NCI-H187 (cell line): Measurements from ENCODE around the gene CLDN9.
"Not testable (repeated sequence)": the region's sequence is repeated elsewhere in the genome, so short reads cannot be mapped to it uniquely, and the experiment has no call there.

Experiments
- DNase-seq, 2 experiments: peaks; one replicate each; lab custom pipeline; 2025; lab: John Stamatoyannopoulos, UW

Gene CLDN9

DNA sequence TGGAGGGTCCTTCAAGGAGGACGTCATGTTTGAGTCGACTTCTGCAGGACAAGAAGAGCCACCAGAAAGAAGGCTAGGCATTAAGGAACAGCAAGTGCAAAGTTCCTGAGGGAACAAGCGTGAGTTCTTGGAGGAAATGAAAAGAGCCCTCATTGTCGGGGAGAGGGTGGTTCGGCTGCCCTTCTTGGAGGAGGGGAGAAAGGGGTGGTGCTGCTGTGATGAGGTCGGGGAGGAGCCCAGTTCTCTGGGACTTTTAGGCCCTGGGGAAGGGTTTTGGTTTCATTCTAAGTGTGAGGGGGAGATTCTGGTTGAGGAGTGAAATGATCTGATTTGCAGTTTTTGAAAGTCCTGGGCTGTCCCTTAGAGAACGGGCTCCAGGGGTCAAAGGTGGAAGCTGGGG lies 19.9 kb downstream of the CLDN9 start:
- no peak for DNase-seq

DNA sequence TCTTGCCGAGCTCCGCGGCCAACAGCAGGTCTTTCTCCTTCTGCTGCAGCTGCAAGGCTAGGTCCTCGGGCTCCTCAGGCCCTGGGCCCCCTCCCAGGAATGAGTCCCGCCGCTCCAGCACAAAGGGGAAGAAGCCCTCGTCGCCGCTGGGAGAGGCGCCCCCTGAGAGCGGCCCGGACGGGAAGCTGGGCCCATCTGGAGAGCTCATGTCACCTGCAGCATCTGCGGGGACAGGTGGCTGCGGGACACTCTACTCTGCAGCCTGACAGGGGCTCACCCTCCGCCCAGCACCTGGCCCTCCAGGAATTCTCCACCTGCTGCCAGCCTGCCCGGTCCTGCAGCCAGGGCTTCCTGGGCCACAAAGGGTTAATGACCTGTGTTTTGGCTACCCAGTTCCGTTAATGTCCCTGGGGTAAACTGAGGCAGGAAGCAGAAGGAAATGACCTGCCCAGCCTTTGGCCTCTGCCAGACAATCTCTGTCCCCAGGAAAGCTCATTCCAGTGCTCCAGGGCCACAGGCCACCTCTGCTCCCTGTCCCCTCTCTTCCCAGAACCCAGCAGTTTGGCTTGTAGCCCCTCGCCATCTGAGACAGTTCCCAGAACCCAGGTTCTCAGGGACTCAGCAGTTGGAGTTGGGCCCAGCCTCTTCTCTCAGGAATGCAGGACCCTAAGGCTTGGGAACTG lies 22.7 kb downstream of the CLDN9 start:
- DNase-seq: no peak

DNA sequence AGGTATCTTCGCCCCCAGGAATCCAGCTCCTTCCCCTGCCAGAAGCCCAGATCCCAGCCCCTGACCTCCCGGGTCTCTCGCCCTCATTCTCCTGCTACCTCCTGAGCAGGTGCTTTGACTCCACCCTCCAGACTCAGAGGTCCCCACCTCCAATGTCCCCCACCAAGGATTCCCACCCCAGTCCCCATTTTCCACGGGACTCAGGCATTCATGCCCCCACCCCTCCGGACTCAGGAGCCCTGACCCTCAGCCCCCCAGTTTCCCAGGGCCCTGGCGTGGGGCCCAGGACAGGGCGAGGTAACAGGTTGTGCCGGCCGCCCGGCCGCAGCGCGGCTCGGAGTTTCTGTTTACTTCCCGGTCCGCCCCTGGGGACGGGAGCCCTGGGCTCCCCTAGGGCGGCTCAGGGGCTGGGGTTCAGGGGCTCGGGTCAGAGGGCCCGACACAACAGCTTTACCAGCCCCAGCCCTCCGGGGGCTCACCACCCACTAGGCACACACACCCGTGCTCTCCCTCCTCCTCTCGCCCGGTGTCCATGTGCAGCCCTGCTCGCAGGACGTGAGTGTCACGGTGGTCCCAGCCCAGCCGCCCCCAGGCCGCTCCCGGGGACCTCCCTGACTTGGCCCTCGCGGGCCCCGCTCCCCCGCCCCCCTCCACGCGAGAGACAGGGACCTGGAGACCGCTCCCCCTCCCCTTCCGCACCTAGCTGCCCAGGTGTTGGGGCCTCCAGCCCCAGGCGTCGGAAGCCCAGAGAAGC lies 23.4 kb downstream of the CLDN9 start:
- DNase-seq: no peak

DNA sequence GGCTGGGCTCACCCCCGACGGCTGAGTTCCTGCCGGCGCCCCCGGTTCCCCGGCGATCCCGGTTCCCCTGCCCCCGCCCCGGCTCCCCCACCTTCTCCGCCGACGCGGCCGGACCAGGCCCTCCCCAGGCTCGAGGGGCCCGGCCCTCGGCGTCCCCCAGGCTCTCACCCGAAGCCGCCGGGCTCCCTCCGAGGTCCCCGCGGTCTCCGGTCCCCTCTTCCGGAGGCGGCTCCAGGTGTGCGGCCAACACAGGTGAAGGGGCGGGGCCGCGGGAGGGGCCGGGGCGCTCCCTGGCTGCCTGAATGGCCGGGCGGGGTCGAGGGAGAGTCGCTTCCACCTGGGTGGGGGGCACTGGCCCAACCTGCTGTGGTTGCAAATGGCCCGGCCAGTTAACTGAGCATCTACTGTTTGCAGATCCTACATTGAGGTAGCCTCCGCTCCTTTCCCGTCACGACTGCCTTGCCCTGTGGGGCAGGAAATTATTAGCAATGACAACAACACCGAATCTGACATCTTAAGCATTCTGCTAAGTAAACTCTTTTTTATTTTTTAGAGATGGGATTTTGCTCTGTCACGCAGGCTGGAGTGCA lies 24.1 kb downstream of the CLDN9 start, which contains the start of gene BICDL2:
TSS of gene BICDL2 (minus strand) at position 219 of the 590 bp plus-strand sequence. CDS start 1,448 bp downstream, outside the sequence.
- DNase-seq: no peak

DNA sequence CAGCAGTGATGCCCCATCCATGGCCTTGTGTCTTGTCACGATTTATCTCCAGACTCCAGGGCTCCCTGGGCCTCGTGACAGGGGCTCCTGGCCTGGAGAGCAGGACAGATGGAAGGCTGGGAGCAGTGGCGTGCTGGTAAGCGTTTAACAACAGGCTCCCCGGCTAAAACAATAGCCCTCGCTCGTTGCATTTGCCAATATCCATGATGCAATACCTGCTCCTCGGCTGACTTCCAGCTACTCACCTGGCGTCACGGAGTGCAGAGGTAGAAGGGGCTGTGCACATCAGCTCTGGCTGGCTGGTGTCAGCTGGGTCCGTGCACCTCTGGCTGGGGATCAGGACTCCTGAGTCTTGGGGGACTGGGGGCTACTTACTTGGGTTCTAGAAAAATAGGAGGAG lies 25.5 kb downstream of the CLDN9 start:
- DNase-seq: no peak

DNA sequence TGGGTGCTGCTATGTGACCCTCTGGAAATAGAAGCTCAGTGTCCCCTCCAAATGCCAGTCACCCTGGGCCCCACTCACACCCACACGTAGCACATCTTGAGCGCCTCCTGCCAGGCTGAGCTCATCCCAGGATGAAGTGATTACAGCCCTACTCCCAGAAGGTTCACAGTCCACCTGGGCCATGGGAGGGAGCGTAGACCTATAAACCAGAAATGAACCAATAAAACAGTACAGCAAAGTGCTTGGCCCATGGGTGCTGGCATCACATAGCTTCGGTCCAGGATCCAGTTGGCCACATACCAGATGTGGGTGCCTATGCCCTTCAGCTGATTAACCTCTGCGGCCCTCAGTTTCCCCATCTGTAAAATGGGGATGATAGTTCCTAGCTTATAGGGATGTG lies 26.2 kb downstream of the CLDN9 start:
- no peak for DNase-seq

DNA sequence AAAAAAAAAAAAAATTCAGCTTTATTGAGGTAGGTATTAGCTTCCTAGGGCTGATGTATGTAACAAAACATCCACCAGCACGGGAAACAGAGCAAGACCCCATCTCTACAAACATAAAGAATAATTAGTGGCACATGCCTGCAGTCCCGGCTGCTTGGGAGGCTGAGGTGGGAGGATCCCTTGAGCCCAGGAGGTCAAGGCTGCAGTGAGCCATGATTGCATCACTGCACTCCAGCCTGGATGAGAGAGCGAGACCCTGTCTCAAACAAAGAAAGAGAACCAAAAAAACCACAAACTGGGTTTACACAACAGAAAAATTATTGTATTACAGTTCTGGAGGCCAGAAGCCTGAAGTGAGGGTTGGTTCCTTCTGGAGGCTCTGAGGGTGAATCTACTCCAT lies 29.7 kb downstream of the CLDN9 start:
- no peak for DNase-seq

DNA sequence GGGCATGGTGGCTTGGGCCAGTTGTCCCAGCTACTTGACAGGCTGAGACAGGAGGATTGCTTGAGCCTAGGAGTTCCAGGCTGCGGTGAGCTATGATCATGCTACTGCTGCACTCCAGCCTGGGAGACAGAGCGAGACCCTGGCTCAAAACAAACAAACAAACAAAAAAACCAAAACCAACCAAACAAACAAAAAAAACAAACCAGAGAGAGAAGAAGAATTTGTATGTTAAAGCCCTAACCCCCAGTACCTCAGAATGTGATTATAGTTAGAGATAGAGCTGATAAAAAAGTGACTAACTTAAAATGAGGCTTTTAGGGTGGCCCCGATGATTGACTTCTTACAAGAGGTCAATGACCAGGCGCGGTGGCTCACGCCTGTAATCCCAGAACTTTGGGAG lies 32.0 kb downstream of the CLDN9 start:
- DNase-seq: no peak

DNA sequence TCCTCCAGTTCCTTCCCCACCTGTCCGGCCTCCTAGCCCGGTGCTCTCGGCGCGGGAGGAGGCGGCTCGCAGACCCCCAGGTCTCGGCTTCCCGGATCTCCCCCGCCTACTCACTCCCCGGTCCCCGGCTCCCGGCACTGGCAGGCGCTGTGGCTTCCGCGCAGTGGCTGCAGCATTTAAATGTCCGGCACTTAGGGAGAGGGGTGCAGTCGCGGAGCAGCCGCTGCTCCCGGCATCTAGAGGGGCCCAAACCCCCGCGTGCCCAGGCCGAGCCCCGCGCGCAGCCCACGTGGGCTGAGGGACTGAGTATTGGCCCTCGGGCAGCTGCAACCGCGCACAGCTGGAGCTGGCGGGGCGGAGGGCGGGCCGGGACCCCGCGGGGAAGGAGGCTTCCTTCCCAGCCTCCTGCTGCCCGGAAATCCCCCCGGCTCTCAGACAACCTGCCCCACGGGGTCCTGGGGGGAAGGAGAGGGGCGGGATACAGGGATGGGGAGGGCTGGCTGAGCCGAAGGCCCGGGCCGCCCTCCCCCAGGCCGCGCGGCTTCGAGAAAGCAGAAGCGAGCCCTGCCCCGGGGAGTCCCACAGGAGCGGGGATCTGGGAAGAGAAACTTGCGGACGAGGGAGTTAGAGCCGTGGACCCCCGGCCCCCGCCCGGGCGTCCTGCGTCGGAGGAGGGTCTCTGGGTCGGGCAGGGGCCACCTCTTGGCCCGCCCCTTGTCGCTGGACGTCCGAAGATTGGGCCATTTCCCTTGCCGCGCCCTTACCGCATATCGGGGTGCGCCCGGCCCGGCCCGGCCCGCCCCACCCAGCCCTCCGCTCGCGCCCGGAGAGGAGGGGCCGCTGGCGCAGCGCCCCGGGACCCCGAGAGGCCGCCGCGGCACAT lies 33.3 kb downstream of the CLDN9 start, which contains the start of gene MMP25:
TSS of gene MMP25 (plus strand) at position 804 of the 883 bp plus-strand sequence. CDS start 357 bp downstream, outside the sequence.
- no peak for DNase-seq

DNA sequence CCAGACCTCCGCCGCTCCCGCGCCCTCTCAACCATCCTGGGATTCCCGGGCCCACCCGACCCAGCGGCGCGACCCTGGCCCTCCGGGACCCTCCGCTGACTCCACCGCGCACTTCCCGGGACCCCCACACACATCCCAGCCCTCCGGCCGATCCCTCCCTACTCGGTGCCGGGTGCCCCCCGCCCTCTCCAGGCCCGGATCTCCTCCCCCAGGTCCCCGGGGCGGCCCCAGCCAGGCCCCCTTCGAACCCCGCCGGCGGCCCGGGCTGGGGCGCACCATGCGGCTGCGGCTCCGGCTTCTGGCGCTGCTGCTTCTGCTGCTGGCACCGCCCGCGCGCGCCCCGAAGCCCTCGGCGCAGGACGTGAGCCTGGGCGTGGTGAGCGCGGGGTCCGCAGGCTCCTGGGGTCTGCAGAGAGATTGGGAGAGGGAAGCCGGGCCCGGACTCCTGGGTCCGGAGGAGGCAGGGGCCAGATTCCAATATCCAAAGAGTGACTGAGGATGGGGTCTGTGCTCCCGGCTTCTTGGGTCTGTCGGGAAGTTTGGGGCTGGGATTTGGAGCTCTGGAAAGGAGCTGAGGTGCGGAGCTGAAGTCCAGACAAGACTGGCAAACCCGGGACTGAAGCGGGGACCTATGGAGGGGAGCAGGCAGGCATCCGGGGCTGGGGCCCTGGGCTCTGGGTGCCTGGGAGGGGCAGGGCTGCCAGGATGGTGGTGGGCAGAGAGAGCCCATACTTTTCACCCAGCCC lies 34.1 kb downstream of the CLDN9 start:
- no peak for DNase-seq

DNA sequence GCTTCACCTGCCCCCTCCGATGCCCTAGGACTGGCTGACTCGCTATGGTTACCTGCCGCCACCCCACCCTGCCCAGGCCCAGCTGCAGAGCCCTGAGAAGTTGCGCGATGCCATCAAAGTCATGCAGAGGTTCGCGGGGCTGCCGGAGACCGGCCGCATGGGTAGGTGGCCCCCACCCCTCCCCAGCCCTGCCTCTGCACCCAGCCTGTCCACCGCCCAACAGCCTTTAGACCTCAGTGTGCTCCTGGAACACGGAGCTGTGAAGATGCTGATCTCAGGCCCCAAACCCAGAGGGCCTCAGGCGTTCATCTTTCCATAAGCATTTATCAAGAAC lies 34.6 kb downstream of the CLDN9 start:
- DNase-seq: no peak

DNA sequence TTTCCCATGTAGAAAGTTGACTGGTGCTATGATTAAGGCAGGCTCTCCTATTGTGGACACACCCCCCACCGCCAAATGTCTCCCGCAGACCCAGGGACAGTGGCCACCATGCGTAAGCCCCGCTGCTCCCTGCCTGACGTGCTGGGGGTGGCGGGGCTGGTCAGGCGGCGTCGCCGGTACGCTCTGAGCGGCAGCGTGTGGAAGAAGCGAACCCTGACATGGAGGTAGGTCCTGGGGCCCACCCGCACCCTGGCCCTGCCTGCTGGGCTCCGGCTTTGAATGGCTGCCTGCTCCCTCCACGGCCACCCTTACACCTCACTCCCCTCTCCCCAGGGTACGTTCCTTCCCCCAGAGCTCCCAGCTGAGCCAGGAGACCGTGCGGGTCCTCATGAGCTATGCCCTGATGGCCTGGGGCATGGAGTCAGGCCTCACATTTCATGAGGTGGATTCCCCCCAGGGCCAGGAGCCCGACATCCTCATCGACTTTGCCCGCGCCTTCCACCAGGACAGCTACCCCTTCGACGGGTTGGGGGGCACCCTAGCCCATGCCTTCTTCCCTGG lies 37.3 kb downstream of the CLDN9 start:
- DNase-seq: no peak

DNA sequence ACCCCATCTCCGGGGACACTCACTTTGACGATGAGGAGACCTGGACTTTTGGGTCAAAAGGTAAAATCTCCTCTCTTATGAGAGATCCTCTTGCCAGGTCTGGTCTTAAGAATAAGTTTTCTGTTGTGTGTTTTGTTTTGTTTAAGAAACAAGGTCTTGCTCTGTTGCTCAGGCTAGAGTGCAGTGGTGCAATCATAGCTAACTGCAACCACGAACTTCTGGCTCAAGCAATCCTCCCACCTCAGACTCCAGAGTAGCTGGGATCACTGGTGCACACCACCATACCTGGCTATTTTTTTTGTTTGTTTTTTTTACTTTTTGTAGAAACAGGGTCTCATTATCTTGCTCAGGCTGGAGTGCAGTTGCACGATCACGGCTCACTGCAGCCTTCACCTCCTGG lies 37.8 kb downstream of the CLDN9 start:
- DNase-seq: no peak

DNA sequence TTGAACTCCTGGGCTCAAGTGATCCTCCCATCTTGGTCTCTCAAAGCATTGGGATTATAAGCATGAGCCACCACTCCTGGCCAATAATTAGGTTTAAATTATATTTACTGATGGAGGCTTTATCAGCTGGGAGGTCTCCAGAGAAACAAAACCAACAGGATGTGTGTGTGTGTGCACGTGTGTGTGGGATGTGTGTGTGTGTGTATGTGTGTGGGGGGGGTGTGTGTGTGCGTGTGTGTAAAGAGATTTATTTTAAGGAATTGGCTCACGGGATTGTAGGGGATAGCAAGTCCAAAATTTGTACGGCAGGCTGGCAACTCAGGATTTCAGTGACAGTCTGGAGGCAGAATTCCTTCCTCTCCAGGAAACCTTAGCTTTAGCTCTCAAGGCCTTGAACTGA lies 38.3 kb downstream of the CLDN9 start:
- DNase-seq: no peak

DNA sequence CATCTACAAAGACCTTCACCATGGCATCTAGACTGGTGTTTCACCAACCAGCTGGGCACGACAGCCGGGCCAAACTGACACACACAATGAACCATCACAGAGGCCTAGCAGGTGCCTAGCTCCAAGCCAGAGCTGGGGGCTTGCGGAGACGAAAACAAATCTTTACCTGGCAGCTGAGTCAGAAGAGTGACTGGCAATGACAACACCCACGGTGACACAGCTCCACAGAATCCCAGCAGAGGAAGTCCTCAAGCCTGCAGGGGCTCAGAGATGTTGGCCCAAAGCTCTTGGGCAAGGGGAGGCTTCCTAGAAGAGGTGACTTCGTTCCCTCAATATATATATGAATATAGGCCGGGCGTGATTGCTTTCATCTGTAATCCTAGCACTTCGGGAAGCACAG lies 38.8 kb downstream of the CLDN9 start:
- no peak for DNase-seq

DNA sequence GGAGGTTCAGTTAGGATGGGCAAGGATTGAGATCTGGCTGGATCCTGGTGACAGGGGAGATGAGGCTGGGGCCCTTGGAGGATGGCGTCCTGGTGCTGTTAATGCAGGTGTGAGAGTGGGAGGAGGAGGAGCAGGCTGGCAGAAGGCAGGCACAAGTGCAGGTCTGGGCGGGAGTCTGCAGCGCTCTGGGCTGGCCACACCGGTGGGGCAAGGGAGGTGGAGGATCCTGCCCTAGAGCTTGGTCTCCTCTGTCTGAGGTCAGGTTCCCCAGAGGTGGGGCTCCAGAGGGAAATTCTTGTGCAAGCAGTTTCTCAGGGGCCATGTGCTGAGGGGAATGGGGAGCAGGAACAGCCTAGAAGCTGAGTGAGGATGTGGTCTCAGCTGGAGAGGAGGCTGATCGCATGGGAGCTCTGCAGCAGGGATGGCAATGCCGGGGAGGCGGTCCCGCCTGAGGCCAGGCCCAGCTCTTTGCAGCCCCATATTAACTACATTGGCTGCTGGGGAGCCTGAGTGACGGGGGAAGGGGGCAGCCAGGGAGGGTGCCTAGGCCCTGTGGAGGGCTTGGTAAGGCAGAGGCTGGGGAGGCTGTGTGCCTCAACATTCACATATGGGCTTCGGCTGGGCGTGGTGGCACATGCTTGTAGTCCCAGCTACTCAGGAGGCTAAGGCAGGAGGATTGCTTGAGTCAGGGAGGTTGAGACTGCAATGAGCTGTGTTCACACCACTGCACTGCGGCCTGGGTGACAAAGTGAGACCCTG lies 40.0 kb downstream of the CLDN9 start:
- DNase-seq: not testable (repeated sequence)

DNA sequence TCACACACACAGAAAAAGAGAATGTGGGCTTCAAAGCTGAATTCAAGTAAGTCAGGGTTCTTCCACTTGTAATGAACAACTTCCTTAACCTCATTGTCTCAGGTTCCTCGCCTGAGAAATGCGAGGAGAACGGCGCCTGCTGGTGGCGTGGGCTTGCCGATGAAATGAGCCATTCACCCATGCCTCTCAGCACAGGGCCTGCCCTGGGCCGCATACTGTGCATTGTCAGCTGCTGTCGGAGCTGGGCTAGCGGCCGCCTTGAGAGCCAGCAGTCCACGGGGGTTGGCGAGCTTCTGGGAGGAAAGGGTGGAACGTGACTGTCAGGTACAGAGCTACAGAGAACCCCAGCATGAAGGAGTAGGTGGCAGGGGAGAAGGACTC lies 40.6 kb downstream of the CLDN9 start:
- DNase-seq: not testable (repeated sequence)

DNA sequence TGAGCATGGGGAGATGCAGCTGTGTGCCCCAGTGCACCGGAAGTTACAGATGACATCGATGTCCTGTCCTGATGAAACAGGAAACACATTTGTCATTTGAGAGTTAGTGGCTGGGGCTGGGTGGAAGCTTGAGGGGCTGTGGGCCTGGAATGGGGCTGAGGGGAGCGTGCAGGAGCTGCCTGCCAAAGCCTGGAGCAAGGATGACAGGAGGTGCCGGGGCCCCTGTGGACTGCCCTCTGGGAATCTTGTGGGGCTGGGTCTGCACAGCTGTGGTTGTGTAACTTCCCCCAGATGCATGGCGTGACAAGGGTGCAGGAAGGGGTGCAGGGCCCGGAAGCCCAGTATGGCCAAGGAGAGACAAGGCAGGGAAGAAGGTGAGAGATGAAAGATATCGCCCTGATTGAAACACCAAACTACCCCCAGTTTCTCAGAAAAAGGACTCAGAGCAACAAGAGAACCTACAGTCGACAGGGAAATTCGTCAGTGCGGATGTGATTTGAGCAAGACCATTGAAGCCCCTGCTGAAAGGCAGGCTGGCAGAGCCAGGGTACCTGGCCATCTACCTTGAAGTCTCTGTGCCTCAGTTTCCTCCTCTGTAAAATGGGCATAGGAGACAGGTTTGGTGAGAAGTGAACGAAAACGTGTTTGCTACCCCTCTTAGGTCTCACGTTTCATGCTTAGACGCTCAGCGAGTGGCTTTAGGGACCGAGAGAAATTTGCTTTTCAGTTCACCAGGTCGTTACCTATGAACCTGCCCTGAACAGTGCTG lies 42.4 kb downstream of the CLDN9 start:
- no peak for DNase-seq

DNA sequence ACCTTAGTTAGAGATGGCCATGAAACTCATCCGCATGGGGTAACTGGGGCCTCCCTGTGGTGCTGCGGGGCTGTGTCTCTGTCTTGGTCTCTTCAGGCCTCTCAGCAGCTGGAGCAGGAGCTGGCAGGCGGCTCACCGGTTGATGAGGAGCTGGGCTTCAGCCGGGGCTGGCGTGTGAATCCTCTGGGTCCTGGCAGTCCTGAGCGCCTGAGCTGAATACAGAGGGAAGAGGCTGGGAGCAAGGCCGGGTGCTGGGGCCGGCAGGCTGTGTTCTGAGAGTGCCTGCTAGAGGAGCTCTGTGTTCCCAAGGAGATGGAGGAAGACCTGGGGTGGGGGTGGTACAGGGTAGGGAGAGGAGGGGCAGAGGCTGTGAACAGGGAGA lies 43.0 kb downstream of the CLDN9 start:
- not testable (repeated sequence) for DNase-seq
